Stimulated activated CD4-positive, alpha-beta T cell treated with anti-CD3 and anti-CD28 coated beads, Interleukin-4, amount 100 ng/mL, for 4 hours (primary cell): ENCODE results near the gene ZNF783.
"Not testable (repeated sequence)": the region's sequence is repeated elsewhere in the genome, so short reads cannot be mapped to it uniquely, and the experiment has no call there.

Experiments
- DNase-seq, 2 experiments: peaks; one replicate each; pipeline ENCODE4 v3.0.0-alpha.2; 2020

The ZNF783 gene

GRCh38 chr7:149261829-149262617 lies at the start of gene ZNF783:
Gene ZNF783, plus strand, starts transcription at chr7:149262196. Its CDS starts 138 bp downstream, at chr7:149262334.
- peak; percentile 82 to 88 for DNase-seq

- DNase-seq, result no peak
Measured at GRCh38 chr7:149214020-149214720, 47.8 kb upstream of the ZNF783 start.

DNA sequence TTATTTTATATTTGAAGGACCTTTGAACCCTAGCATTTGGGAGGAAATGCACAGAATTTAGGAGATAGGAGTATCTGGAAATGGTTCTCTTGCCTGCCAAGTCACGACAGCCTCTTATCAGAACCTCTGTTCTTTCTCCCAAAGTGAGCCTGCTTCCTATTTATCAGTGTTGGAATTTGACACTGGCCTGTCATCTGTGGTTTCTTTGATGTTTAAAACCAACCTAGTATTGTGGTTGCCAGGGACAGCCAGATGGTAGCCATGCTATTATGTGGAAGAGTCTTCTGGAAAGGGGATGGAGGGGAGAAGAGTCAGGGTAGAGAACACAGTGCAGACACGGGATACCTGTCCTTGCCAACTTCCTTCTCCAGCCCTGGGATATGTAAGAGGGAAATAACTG lies 45.6 kb upstream of the ZNF783 start:
- no peak for DNase-seq

DNA sequence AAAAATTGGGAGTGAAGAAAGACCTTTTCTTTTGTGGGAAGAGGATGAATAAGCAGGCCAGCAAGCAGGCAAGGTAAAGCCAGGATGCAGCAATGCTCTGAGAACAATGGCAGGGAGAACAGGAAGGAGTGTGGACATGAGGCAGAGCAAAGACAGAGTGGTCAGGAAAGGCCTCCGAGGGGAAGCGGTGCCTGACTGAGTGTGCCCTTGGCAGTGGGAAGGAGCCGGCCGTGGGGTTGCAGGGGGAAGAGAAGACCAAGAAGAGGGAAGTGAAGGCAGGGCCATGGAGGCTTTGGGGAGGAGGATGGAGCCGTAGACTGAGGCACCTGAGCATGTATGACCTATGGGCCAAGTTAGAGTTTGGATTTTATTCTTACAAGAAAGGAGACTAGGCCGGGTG lies 44.4 kb upstream of the ZNF783 start:
- no peak for DNase-seq

DNA sequence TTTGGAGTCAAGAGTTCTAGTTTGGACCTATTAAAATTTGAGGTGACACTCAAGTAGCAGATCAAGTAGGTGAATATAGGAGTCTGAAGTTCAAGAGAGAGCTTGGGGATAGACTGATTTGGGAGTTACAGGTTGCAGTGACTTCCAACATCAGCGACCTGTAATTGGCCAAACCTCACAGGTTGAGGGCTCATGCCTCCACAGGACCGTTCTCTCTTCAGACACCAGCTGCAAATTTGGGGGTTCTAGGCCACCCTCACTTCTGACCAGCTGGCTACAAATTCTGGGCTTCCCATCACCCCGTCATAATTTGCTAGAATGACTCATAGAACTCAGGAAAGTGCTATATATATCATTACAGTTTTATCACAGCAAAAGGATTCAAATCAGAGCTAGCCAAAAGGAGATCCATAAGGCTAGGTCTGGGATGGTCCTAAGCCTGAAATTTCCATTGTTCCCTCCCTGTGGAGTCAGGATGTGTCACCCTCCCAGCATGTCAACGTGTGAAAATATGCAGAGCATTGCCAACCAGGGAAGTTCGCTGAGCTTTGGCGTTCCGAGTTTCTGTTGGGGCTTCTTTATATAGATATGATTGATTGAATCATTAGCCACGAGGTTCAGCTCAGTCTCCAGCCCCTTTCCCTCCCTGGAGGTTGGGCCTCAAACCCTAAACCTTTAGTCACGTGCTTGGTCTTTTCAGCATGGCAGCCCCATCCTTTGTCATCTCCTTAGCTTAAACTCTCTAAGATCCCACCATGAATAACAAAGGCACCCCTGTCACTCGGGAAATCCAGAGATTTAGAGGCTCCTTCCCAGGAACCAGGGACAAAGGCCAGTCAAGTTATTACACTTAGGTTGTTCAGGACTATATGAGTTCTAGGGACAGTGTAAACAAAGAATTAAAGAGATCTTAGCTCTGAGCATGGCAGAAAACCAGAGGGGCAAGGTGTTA lies 43.3 kb upstream of the ZNF783 start:
- DNase-seq, result no peak

DNA sequence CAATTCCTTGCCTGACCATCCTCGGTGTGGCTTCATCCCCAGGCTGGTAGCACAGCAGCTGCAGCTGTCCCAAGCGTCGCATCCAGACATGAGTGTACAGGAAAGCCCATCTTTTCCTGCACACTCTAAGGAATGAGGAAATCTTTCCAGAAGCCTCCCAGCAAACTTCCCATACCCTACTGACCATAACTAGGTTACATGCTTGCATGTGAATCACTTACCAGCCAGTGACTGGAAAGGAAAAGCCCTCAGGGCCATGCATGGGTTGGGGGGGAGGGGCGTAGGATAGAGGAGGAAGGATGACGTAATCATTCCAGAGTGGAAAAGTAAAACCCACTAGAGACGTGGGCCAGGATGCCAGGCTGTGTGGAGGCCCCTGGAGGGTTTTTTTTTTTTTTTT lies 41.5 kb upstream of the ZNF783 start:
- no peak for DNase-seq

GRCh38 chr7:149223176-149223575 lies 38.8 kb upstream of the ZNF783 start:
- no peak for DNase-seq

GRCh38 chr7:149223761-149224160 lies 38.2 kb upstream of the ZNF783 start:
- no peak for DNase-seq

- DNase-seq, result no peak
Measured at GRCh38 chr7:149224352-149224751, 37.6 kb upstream of the ZNF783 start.

GRCh38 chr7:149225106-149225505 lies 36.9 kb upstream of the ZNF783 start:
- no peak for DNase-seq

DNA sequence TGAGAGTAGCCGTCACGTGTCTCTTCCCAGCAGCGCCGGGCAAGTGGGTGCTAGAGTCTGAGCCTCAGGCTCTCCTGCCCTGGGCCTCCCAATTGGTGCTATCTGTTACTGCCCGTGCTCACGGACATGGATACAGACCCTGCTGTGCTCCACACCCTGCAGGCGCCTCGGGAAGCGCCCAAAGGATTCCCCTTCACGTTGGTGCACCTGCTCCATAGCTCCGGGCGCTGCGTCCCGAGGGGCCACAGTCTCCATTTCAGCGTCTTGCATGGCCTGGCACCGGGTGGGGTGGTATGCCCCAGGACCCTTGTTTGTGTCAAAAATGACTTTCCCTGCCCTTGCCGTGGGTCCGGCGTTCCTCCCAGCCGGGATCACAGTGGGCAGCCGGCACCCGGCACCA lies 36.3 kb upstream of the ZNF783 start:
- no peak for DNase-seq

- not testable (repeated sequence) for DNase-seq
Measured at GRCh38 chr7:149226366-149226765, 35.6 kb upstream of the ZNF783 start.

DNA sequence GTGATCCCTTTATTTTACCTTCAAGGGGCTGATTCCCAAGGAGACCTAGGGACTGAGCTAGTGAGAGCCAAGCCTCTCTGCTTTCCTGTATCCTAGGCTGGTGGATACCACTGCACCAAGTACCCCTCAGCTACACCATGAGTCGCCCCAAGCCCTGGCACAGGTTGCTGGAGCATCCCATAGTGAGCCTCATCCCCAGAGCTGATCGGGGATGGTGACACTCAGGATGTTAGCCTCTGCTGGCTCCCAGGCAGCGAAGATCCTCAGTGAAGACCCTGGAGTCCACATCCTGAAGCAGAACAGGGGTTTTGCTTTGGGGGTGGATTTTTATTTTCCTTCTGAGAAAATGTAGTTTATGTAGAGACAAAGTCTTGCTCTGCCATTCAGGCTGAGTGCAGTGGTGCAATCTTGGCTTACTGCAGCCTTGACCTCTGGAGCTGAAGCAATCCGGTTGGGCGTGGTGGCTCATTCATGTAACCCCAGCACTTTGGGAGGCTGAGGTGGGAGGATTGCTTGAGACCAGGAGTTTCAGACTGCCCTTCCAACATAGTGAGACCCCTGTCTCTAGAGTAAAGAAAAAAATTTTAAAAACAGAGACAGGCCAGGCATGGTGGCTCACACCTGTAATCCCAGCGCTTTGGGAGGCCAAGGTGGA lies 35.0 kb upstream of the ZNF783 start:
- no peak for DNase-seq

GRCh38 chr7:149228831-149229471 lies 33.0 kb upstream of the ZNF783 start:
- DNase-seq, result no peak

GRCh38 chr7:149229526-149229925 lies 32.5 kb upstream of the ZNF783 start:
- no peak for DNase-seq

GRCh38 chr7:149232362-149232761 lies 29.6 kb upstream of the ZNF783 start:
- no peak for DNase-seq

DNA sequence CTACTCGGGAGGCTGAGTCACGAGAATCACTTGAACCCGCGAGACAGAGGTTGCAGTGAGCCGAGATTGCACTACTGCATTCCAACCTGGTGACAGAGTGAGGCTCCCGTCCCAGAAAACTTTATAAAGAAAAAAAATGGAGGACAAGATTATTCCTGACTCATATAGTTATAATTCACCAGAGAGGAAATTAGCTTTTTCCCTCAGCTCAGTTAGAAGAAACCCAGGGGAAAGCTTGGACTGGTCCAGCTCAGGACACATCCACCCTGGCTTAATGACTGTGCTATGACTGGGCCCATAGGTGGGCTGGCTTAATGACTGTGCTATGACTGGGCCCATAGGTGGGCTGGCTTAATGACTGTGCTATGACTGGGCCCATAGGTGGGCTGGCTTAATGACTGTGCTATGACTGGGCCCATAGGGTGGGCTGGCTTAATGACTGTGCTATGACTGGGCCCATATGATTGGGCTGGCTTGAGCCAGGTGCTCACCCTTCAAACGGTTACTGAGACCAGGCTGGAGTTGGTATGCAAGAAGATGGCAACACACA lies 28.3 kb upstream of the ZNF783 start:
- not testable (repeated sequence) for DNase-seq

GRCh38 chr7:149237502-149237901 lies 24.5 kb upstream of the ZNF783 start:
- DNase-seq, result no peak

- no peak for DNase-seq
Measured at GRCh38 chr7:149238051-149238450, 23.9 kb upstream of the ZNF783 start.

DNA sequence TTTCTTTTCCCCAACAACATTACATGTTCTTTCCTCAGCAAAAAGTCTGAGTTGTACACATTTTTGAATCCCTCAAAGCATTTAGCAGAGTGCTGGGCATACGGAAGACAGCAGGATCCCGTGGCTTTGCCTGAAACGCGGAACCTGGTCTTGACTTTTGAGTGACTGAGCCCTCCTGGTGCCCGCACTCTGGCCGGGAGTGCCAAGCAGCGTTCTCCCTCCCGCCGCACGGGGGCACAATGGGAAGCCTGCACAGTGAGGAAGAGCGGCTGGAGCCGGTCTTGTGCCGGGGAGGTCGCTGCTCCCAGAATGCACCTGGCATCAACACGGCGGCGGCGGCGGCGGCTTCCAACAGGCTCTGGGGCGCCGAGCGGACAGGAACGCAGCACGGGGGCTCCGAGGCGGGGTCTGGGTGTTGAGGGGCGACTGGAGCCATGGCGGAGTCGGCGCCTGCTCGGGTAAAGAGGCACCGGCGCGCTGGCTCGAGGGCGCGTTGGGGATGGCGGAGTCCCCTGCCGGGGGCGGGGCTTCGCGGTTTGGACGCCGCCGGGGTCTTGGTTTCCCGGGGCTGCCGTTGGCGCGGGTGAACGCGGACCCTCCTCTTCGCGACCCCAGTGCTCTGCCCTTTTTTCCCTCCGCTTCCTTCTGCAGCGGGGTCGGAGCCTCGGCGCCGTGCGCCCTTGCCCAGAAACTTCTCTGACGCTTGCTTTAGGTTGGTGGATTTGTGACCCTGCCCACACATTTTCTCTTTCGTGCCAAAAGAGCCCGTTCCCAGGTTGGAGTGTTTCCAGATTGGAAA lies 22.5 kb upstream of the ZNF783 start, which contains the start of gene ZNF212:
Gene ZNF212 (plus strand): TSS at position 307 of the 799 bp plus-strand sequence. CDS start 128 bp downstream, at position 435.
- DNase-seq, result peak; percentile 87

GRCh38 chr7:149240637-149241036 lies 21.4 kb upstream of the ZNF783 start:
- DNase-seq, result no peak
